Stimulated activated CD8-positive, alpha-beta memory T cell treated with anti-CD3 and anti-CD28 coated beads, Interleukin-4, amount 100 ng/mL, for 1 hour (primary cell): Measurements from ENCODE around the gene RAD21L1.

Experiments used
- DNase-seq, 2 donors: peaks; one replicate each; pipeline ENCODE4 v3.0.0-alpha.2; 2020; ENCODE audit warnings: low read depth in 2 of 2, low spot score in 1 of 2

Gene RAD21L1

GRCh38 chr20:1269235-1269634, 43.4 kb downstream of the RAD21L1 start:
- no peak for DNase-seq

GRCh38 chr20:1269850-1270249, 44.0 kb downstream of the RAD21L1 start:
- DNase-seq = no peak

- DNase-seq = no peak
Observed at GRCh38 chr20:1272368-1273100, 46.7 kb downstream of the RAD21L1 start.

GRCh38 chr20:1273366-1273765, 47.5 kb downstream of the RAD21L1 start:
- no peak for DNase-seq

- DNase-seq = no peak
Observed at GRCh38 chr20:1274485-1275311, 48.9 kb downstream of the RAD21L1 start.

GRCh38 chr20:1275919-1276318, 50.1 kb downstream of the RAD21L1 start:
- no peak for DNase-seq

- no peak for DNase-seq
Observed at GRCh38 chr20:1277529-1278322, 51.9 kb downstream of the RAD21L1 start.

GRCh38 chr20:1278993-1279392, 53.1 kb downstream of the RAD21L1 start:
- no peak for DNase-seq

GRCh38 chr20:1280195-1281102, 54.6 kb downstream of the RAD21L1 start:
- DNase-seq = no peak

- DNase-seq = no peak
Observed at GRCh38 chr20:1281279-1282057, 55.6 kb downstream of the RAD21L1 start.

GRCh38 chr20:1282966-1283365, 57.1 kb downstream of the RAD21L1 start:
- no peak for DNase-seq

- no peak for DNase-seq
Observed at GRCh38 chr20:1283522-1284510, 58.0 kb downstream of the RAD21L1 start.

- DNase-seq = no peak
Observed at GRCh38 chr20:1286267-1287024, 60.6 kb downstream of the RAD21L1 start.

- DNase-seq = no peak
Observed at GRCh38 chr20:1287306-1287705, 61.5 kb downstream of the RAD21L1 start.

GRCh38 chr20:1287787-1288569, 62.1 kb downstream of the RAD21L1 start:
- DNase-seq = no peak

GRCh38 chr20:1291191-1291741, 65.4 kb downstream of the RAD21L1 start:
- no peak for DNase-seq

GRCh38 chr20:1292620-1293019, 66.8 kb downstream of the RAD21L1 start:
- DNase-seq = no peak
